Transverse colon (tissue), 4 donors: ENCODE measurements around the gene PDE6D. TPM values are rescaled to one million over a fixed set of nuclear protein-coding genes. Genes with fewer than 3 reads are reported as not detected.
A peak's percentile ranks its signal among the peaks of the same experiment; 100 is the strongest.

Experiments
- DNase-seq: peaks from one replicate; pipeline ENCODE4 v3.0.0-alpha.2; 2019
- H3K27ac ChIP-seq, 4 donors: fragments of 200-600 bp; sonication (generic); 2 replicates each; pipeline ENCODE4 v1.5.1; 2016 to 2018; ENCODE audit warnings: inconsistent platforms in 4 of 4
- H3K27me3 ChIP-seq: fragments of 200-600 bp; sonication (generic); 2 replicates; pipeline ENCODE4 v1.5.1; 2017; ENCODE audit warnings: inconsistent platforms
- H3K36me3 ChIP-seq, 4 donors: fragments of 200-600 bp; sonication (generic); 2 replicates each; pipeline ENCODE4 v1.5.1; 2017 to 2019; ENCODE audit warnings: inconsistent platforms in 4 of 4
- H3K4me1 ChIP-seq, 4 donors: fragments of 200-600 bp; sonication (generic); 2 replicates each; pipeline ENCODE4 v1.5.1; 2017 to 2020; ENCODE audit warnings: inconsistent platforms in 4 of 4
- H3K4me3 ChIP-seq, 4 donors: fragments of 200-600 bp; sonication (generic); 1 replicate in 1 of 4; 2 replicates in 3 of 4; pipeline versions ENCODE4 v1.5.1 to v1.6.1; 2017 to 2019; ENCODE audit warnings: inconsistent platforms in 4 of 4
- H3K9me3 ChIP-seq, 2 donors: fragments of 200-600 bp; sonication (generic); 2 replicates each; pipeline ENCODE4 v1.5.1; 2017 to 2019; ENCODE audit warnings: inconsistent platforms in 2 of 2
- EP300 ChIP-seq: sonication (generic); formaldehyde crosslinking; IDR thresholded peaks from one replicate; pipeline ENCODE4 v1.6.1; 2017; ENCODE audit warnings: antibody characterized with exemption, low read depth
- POLR2A ChIP-seq: fragments of 450-650 bp; IDR thresholded peaks from one replicate; pipeline ENCODE4 v1.6.1; 2016; ENCODE audit warnings: antibody characterized with exemption, mild to moderate bottlenecking, moderate library complexity
- POLR2AphosphoS5 ChIP-seq, 3 donors: sonication (generic); formaldehyde crosslinking; IDR thresholded peaks; one replicate each; pipeline ENCODE4 v1.6.1; 2016; ENCODE audit warnings: antibody characterized with exemption in 3 of 3
- WGBS, 2 donors: methylation state at CpG; one replicate each; pipeline ENCODE4 v1.1.5; 2018; ENCODE audit warnings: low coverage in 1 of 2; 5-methylcytosine and 5-hydroxymethylcytosine counted together
- in situ Hi-C, 4 donors: fragments of 200-750 bp; cut with MboI; loops; one replicate each; pipeline versions ENCODE4 v1.15.0 to v1.15.1; 2017; ENCODE audit warnings: low sequenced_read_pairs in 3 of 4, low pct_ligation_motif_present in 1 of 4, low pct_unique_long_range_greater_than_20kb in 1 of 4
- intact Hi-C: fragments of 100-400 bp; cut with DNase I; formaldehyde crosslinking; loops from one replicate; pipeline ENCODE4 v1.15.1; 2023; ENCODE audit warnings: low total_unique reads
- total RNA-seq, 4 donors: library from RNA; depleted of rRNA; stranded (reverse); fragments of >200 nt; gene quantifications; one replicate each; pipeline ENCODE4 v1.1.0, GENCODE V29; 2016
- TF ChIP-seq, protein P1 (sequence below), 5 experiments: fragments of 200-600 bp in 3 of 5; fragments of 450-650 bp in 2 of 5; sonication (generic) in 3 of 5; IDR thresholded peaks; 1 replicate in 2 of 5; 2 replicates in 3 of 5; pipeline ENCODE4 v1.5.1; 2016 to 2017; ENCODE audit warnings: antibody characterized with exemption in 5 of 5, inconsistent platforms in 3 of 5, mild to moderate bottlenecking in 2 of 5, moderate library complexity in 1 of 5

Gene PDE6D
- total RNA-seq, 4 donors from 2014 or later = 4.8 to 34.1 (median 20.7) TPM

DNA sequence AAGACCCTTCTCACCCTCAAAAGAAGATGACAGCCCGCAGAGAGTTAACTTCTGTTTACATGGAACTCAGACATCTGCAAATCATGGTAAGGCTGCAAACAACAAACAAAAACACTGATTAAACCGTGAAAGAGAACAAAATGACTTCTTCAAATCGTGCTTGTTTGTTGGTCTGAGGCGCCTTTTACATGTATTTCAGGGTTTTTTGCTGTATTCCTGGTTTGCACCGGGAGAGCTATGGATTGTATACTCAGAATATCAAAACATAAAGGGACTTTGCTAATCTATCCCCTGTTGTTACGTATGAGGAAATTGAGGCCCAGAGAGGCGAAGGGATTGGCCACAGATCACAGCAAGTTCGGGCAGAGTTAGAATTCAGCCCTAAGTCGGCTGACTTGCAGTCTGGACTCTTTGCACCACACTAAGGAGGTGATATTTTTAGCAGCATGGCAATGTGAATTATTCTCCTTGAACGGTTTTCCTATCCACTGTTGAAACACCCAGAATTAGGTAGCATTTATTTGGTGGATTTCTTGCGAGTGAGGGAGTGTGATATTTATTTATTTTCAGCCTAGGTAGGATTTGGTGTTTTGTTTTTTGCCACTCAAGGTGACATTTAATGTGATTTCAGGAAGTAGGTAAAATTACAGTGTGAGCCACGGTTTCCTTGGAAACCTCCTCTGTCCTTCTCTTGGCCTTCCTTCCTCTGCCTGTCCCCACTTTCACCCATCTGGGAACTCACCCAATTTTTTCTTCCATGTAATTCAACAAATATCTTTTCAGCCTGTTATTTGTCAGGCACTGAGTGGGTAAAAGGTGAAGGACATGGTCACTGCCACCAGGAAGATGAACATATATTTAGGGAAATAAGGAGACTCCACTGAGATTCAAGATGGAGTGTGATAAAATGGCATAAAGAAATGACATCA lies 980 bp upstream of the PDE6D start:
- Histone ChIP-seq H3K36me3 (no peaks in the 10 kb centered on the region), H3K4me3 (peak overlapping the region; percentile 55 to 97 (median 84)), H3K9me3 (no peaks in the 10 kb centered on the region), H3K27me3 (no peaks in the 10 kb centered on the region), H3K27ac (peak overlapping the region; percentile 85 to 95 (median 88)), H3K4me1 (peaks cover 15 to 52% (median 42%) of the 10 kb centered on the region in 4 donors)
- WGBS, 2 donors = 0 to 2% methylated on average over 10 to 12 of the region's 12 CpGs
- DNase-seq = peak; percentile 43
- intact Hi-C loops (no loop called here), in situ Hi-C loops (no loop called here)
- TF ChIP-seq, protein P1, sequence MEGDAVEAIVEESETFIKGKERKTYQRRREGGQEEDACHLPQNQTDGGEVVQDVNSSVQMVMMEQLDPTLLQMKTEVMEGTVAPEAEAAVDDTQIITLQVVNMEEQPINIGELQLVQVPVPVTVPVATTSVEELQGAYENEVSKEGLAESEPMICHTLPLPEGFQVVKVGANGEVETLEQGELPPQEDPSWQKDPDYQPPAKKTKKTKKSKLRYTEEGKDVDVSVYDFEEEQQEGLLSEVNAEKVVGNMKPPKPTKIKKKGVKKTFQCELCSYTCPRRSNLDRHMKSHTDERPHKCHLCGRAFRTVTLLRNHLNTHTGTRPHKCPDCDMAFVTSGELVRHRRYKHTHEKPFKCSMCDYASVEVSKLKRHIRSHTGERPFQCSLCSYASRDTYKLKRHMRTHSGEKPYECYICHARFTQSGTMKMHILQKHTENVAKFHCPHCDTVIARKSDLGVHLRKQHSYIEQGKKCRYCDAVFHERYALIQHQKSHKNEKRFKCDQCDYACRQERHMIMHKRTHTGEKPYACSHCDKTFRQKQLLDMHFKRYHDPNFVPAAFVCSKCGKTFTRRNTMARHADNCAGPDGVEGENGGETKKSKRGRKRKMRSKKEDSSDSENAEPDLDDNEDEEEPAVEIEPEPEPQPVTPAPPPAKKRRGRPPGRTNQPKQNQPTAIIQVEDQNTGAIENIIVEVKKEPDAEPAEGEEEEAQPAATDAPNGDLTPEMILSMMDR (IDR thresholded peaks at IDR 0.05) = no peak
- TF ChIP-seq EP300 (no peak), POLR2A (no peak), POLR2AphosphoS5 (IDR thresholded peaks at IDR 0.05) (no peak)

GRCh38 chr2:231780123-231780908 lies 766 bp downstream of the PDE6D start:
- peak overlapping the region; percentile 85 to 95 (median 88) for H3K27ac ChIP-seq
- in situ Hi-C loops (no loop called here), intact Hi-C loops (no loop called here)
- DNase-seq = peak; percentile 20
- peaks cover 13 to 40% (median 31%) of the 10 kb centered on the region in 4 donors for H3K4me1 ChIP-seq
- no peaks in the 10 kb centered on the region for H3K9me3 ChIP-seq
- H3K36me3 ChIP-seq = no peaks in the 10 kb centered on the region
- no peaks in the 10 kb centered on the region for H3K27me3 ChIP-seq
- H3K4me3 ChIP-seq = peak overlapping the region; percentile 72 to 97 (median 94)
- TF ChIP-seq POLR2AphosphoS5 (IDR thresholded peaks at IDR 0.05) (no peak), POLR2A (no peak), EP300 (no peak)
- TF ChIP-seq, protein P1 (IDR thresholded peaks at IDR 0.05) = no peak
- WGBS, 2 donors = 17 to 43% methylated on average over 10 to 41 of the region's 51 CpGs

DNA sequence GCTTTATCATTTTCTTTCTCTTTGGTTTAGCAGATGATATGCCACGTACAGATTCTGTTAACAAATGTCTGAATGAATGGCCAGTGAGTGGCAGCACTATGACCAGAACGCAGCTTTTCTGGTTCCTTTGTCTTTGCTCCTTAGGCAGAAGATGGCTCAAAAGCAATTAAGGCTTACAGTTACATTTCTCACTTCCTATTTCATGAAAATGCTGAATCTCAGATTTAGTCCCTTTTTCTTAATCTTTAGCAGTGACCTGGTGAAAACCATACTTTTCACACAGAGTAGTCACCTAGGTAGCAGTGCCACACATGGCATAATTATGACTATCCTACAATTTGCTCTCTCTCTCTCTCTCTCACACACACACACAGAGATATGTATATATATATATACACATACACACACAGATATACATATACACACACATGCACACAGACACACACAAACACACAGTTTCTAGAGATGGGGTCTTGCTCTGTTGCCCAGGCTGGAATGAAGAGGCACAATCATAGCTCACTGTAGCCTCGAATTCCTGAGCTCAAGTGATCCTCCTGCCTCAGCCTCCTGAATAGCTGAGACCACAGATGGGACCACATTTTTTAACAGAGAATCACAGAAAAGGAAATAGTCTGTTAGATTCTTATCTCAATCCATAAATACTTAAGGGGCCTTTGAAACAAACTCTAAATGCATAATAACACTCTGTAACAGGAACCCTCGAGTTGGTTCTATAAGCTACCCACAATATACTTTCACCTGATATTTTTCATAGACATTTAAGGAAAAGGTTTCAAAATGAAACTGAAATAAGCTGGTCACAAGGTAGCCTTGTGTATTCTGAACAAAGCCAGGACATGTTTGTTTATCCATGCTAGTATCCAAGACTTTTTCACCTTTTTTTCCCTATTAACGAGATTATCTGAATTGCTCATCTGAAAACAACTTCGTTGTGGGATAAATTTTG lies 11.6 kb downstream of the PDE6D start:
- intact Hi-C loops = no loop called here
- TF ChIP-seq EP300 (no peak), POLR2AphosphoS5 (IDR thresholded peaks at IDR 0.05) (no peak)

DNA sequence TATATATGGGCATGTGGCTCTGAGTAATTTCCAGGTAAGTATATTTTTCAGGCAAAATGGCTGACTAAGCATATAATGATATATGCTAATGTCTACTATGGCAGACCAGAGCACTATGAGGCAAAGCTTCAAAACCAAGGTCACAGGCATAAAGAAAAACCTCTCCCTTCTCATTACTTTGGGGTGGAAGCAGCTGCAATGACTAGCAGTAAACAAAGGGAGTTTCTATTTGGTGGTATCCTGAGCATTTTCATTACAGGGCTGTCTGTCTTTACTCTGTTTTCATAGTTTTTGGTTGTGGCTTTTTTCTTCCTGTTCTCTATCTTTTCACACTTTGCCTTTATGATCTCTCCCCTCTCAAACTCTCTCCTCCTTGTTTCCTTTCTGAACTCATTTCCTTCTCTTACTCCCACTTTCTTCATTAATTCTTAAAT lies 15.6 kb downstream of the PDE6D start:
- Histone ChIP-seq H3K4me1 (no peaks in the 10 kb centered on the region), H3K9me3 (no peaks in the 10 kb centered on the region), H3K27me3 (no peaks in the 10 kb centered on the region), H3K4me3 (no peak overlapping the region), H3K36me3 (no peaks in the 10 kb centered on the region), H3K27ac (no peak overlapping the region)
- intact Hi-C loops = no loop called here
- in situ Hi-C loops = no loop called here
- no peak for TF ChIP-seq POLR2A
- no peak for TF ChIP-seq POLR2AphosphoS5 (IDR thresholded peaks at IDR 0.05)
- DNase-seq = no peak

More for the DNA sequence above, 11.6 kb downstream of the PDE6D start:
- Histone ChIP-seq H3K4me1 (no peaks in the 10 kb centered on the region), H3K27me3 (no peaks in the 10 kb centered on the region), H3K36me3 (no peaks in the 10 kb centered on the region), H3K4me3 (no peak overlapping the region), H3K27ac (no peak overlapping the region), H3K9me3 (no peaks in the 10 kb centered on the region)
- DNase-seq = no peak
- in situ Hi-C loops = no loop called here
- WGBS, 2 donors = 72 to 75% methylated on average over 3 to 6 of the region's 6 CpGs
